IPS-NIHi11 (cell line): ENCODE measurements around the gene NCAM1.
"Not testable (repeated sequence)": the region's sequence is repeated elsewhere in the genome, so short reads cannot be mapped to it uniquely, and the experiment has no call there.

ENCODE experiments used
- DNase-seq: peaks from one replicate; pipeline ENCODE4 v3.0.0; 2012; ENCODE audit warnings: mixed read lengths, low spot score

Gene NCAM1

GRCh38 chr11:112961146-112961668 is at the start of gene NCAM1:
Gene NCAM1 (plus strand): TSS chr11:112961420.
- peak; percentile 81 for DNase-seq

GRCh38 chr11:112922606-112923005 is 38.6 kb upstream of the NCAM1 start:
- peak; percentile 49 for DNase-seq

DNA sequence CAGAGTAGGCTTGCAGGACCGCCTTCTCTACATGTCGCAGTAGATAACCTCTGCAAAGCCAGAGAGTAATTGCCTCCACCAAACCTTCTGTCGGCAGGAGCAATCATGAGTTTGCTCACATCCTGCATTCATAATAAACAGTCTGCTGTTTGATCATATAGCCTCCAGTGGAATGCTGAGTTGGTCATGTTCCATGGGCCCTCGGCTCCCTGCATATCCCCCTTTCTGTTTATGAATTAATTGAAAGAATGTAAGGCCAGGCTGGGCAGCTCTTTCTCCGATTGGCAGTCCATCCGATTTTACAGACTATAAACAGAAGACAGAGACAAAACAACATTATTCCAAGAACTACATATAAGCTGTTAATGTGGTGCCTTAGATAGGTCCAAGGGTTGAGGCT is 36.4 kb upstream of the NCAM1 start:
- DNase-seq: not testable (repeated sequence)

DNA sequence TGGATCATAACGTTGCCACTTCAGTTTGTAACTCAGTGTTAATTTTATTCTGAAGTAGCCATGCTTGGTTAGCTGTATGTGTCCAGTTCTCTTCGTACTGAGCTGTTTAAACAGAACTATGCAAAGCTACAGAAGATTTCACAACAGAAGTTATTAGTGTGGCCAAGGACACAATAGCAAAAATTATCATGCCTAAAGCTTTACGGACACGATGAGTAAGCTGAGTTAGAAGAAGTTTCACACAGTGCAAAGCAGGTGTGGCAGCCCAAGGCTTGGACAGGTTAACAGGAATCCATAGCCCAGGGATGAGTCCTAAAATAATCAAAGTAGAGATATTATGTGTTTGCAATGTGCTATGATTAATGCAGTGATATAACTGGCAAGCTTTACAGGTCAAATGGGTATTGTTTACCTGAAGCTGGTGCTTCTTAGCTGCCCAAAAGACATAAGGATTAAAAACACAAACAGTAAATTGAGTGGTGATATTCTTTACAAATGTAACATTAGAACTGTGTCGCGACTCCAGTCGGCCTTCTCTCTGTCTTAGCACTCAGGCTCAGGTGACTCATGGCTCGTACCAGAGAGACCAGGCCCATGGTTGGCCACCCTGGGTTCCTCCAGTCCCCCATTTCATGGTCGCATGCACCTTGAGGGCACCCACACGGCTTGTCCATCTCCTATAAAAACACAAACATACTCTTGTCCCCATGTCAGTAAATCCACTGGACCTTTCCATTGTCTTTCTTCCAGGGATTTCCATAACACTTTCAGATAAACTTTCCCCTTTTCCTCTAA is 35.5 kb upstream of the NCAM1 start:
- no peak for DNase-seq

DNA sequence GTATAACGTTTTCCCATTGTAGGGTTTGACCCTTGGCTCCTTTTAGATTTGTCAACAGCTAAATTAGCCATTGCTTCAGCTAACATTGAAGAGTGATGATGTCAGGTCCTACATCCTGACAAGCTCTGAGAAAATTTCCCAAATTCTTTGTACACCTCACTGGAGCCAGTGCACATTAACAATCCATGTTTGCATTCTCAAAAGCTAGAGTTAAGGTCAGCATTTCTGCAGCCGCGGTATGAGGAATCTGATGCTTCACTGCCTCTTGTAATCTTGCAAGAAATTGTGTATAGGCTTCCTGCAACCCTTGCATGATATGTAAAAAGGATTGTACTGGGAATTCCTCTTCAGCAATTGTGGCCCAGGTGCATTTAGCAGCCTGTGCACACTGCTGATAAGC is 33.1 kb upstream of the NCAM1 start:
- DNase-seq: no peak

DNA sequence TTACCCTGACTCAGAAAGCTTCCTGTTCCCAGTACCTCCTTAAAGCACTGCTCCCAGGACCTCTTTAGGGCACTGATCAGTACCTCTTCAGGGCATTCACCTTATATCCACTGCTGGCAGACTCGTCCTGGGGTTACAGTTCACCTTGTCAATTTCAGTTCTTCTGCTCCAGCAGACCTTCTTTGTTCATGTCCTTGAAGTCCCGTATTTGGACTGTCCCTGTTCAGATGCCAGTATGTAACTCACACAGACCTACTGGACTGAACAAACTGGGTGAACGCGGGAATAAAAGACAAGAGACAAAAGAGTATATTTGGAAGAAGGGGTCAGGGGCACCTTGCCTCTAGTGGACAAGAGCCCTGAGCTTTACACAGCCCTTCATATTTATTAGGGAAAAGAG is 31.8 kb upstream of the NCAM1 start:
- no peak for DNase-seq

GRCh38 chr11:112931703-112932102 is 29.5 kb upstream of the NCAM1 start:
- no peak for DNase-seq

- no peak for DNase-seq
These were observed 28.6 kb upstream of the NCAM1 start for GRCh38 chr11:112932593-112932992.

DNA sequence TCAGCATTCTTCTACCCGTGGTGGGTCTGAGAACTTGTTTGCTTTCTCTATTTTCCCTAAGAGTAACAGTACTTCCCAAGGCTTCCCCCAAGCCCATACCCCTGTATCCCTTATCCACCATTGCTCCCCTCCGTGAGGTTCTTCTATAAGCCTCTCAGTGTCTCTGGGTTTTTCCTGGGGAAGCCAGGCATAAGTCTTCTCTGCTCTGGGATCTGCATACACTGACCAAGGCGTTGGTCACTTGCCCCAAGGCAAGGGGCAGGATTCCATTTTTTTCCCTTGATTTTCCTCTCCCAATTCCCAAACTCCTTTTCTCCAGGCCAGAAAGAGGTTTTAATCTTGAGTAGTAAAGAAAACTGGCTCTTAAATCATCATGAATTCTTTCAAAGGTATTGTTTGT is 27.2 kb upstream of the NCAM1 start:
- DNase-seq: no peak

DNA sequence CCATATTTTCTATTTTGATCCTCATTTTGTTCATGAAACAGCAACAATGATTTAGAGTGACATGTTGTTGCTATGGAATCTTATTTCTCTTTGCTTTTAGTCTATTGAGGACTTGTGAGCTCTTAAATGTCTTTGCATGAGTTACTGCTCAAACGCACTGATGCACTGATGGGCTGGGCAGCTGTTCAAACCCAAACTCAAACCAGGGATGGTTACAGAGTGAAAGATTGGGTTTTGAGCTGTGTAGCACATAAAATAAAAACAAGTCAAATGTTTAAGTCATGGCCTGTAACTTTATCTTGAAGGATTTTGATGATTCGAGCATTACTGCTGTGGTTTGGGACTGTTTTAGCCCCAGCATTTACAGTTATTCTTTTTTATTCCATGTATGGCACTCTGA is 20.1 kb upstream of the NCAM1 start:
- no peak for DNase-seq

DNA sequence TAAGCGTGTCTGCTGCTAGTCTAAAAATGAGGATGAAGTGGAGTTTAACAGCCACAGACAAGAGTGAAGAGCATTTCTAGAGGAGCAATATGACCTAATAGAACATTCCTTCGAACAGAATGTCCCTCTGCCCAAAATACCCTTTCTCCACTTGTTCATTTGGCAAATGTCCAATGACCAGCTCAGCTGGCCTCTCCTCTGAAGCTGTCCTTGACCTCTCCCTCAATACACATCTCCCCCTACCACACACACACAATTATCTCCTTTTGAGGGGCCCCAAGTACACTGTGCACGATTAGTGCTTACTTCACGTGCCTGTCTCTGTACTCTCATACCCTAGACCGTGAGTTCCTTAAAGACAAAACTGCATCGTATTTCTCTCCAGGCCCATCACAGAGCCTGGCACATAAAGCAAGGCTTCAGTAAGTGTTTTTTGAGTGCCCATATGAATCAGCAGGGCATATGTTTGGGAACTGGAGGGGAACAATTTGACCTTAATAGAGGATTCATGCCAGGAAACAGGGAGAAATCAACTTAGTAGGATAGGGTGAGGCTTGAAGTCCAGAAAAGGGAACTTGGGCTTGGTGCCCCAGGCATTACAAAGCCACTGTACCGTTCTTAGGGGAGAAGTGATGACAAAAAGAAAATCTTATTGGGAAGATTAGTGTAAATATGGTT is 18.1 kb upstream of the NCAM1 start:
- DNase-seq: no peak

DNA sequence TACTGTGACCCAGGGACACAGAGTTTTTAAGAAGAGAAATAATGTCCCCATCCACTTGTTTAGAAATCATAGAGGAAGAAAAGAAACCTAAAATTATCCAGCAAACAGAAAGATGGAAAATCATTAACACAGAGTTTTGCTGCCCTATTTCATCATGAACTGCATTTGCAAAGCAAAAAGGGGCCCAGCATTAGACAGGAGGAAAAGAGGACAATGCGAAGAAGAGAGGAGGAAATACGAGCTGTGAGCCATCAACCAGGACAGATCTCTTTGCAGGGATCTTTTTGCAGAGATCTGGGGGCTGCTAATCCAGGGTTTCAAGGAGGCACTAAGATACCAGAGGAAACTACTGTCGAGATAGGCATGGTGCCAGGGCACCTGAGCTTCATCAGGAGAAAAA is 14.4 kb upstream of the NCAM1 start:
- no peak for DNase-seq

DNA sequence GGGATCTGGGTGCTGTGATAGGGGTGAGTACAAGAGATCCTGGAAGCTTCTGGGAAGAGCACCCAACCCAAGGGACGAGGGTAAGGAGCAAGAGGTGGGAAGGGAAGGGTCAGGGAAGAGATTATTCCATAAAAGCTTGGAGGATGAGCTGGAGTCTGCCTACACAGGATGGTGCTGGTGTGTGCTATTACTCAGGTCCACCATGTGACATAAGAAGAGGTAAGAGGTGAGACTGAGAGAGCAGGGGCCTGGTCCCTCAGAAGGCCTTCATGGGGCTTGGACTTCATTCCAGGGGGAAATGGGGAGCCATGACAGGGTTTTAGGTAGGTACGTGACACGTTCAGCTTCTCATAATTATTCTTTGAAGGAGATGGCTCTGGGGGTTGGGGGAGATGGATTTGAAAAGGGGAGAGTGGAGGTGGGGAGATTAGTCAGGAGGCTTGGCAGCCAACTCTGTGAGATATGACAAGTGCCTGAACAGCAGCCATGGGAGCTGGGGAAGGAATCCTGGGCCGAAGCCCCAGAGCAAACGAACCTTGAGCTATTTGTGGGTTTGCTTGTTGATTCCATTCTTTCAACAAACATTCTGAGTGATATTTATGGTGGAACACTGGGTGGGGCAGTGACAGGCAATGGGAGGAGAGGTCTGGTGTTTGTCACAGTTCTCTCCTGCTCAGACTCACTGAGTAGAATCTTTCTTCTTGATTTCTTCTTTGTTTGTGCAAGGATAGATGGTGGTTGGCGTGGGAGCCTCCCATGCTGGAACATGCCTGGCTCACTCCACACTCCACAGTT is 11.2 kb upstream of the NCAM1 start:
- no peak for DNase-seq

- no peak for DNase-seq
These were observed 2.5 kb upstream of the NCAM1 start for GRCh38 chr11:112958670-112959069.

DNA sequence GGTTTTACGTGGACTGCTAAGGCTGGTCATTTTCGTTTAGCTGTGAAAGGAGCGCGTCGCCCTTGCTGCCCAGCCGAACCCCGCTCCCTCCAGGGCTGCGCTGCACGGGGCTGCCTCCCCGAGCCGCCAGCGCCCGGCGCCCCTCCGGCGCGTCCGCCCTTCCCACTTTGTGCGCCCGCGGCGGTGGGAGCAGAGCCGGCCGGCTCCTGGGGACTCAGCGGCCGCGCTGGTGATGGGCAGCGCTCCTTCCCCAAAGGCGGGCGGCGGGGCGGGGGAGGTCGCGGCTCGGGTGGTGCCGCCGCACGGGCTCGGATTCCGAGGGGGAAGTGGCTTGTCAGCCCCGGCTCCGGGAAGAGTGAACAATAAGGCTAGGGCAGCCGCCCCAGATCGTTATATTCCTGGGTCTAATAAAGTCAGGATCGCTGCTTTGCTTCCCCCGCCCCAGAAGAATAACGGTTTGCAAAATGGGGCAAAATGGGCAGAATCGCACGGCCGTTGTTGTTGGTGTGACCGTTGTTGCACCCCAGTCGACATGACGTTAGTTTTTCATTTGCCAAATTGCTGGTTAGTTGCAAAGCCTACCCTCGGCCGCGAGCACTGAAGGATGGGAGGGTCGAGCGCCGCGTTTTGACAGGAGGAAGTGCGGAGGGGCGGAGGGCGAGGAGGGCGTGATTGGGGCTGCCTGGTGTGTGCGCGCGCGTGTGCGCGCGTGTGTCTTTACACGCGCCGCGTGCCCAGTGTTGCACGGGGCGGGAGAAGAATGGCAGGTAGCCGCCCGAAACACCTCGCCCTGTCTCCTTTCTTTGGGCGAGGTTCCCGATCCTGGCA is 745 bp downstream of the NCAM1 start:
- DNase-seq: no peak

GRCh38 chr11:112962579-112963367 is 1.6 kb downstream of the NCAM1 start:
- peak; percentile 44 for DNase-seq

- peak; percentile 26 for DNase-seq
These were observed 2.2 kb downstream of the NCAM1 start for GRCh38 chr11:112963368-112963955.

GRCh38 chr11:112965656-112966055 is 4.4 kb downstream of the NCAM1 start:
- DNase-seq: no peak

GRCh38 chr11:112966561-112966960 is 5.3 kb downstream of the NCAM1 start:
- no peak for DNase-seq

DNA sequence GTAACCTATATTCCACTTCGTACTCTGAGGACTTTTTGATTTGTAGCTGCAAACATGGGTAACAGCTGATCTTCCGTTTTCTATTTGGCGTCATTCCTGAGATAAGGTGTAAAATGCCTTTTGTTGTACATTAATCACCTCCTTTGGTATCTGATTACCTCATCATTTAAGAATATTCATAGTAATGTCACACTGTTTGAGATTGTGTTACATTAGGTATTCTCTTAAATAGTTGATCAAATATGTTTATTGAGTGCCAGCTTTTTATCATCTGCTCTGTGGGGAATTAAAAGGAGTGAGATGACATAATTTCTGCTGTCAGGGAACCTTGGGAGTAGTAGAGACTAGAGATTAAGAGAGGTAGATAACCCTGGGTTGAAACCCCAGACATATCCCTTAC is 5.9 kb downstream of the NCAM1 start:
- no peak for DNase-seq
